HepG2 (cell line): ENCODE data around the gene ATPAF2. TPM values are rescaled to one million over a fixed set of nuclear protein-coding genes. Genes with fewer than 3 reads are reported as not detected.

ENCODE experiments used
- CHCHD3 ChIP-seq: sonication (generic); formaldehyde crosslinking; IDR thresholded peaks from 2 replicates; pipeline ENCODE4 v1.8.0; 2022; ENCODE audit warnings: mild to moderate bottlenecking, missing genetic modification reagents, moderate library complexity
- EEA1 ChIP-seq: sonication (generic); formaldehyde crosslinking; IDR thresholded peaks from 2 replicates; pipeline ENCODE4 v1.5.1; 2020; ENCODE audit warnings: mild to moderate bottlenecking, missing genetic modification reagents, borderline replicate concordance
- FOSL1 ChIP-seq: sonication (generic); formaldehyde crosslinking; IDR thresholded peaks from 2 replicates; pipeline ENCODE4 v1.9.0; 2021; ENCODE audit warnings: missing genetic modification reagents, borderline replicate concordance
- GABPB1 ChIP-seq: IDR thresholded peaks from 2 replicates; pipeline ENCODE4 v1.6.1; 2016; ENCODE audit warnings: mild to moderate bottlenecking, missing genetic modification reagents, moderate library complexity, missing compliant biosample characterization
- GFI1 ChIP-seq: sonication (generic); formaldehyde crosslinking; IDR thresholded peaks from 2 replicates; pipeline ENCODE4 v1.5.0; 2020; ENCODE audit warnings: missing genetic modification reagents, mild to moderate bottlenecking, borderline replicate concordance
- MXI1 ChIP-seq: IDR thresholded peaks from 3 replicates; pipeline ENCODE4 v1.6.1; 2012; ENCODE audit warnings: low read depth, low read length, inconsistent platforms, borderline replicate concordance
- PITX1 ChIP-seq: sonication (generic); formaldehyde crosslinking; IDR thresholded peaks from 2 replicates; pipeline ENCODE4 v1.5.1; 2020; ENCODE audit warnings: mild to moderate bottlenecking, missing genetic modification reagents
- PTBP1 ChIP-seq: fragments of 200-400 bp; formaldehyde crosslinking; IDR thresholded peaks from 2 replicates; pipeline ENCODE4 v1.6.1; 2018; ENCODE audit warnings: low read length, low read depth; ENCODE audit not compliant: poor library complexity, severe bottlenecking
- RBM22 ChIP-seq: fragments of 200-400 bp; formaldehyde crosslinking; optimal IDR thresholded peaks from 2 replicates; pipeline ENCODE3; 2017; ENCODE audit warnings: mild to moderate bottlenecking, low read length, moderate library complexity
- RFXAP ChIP-seq: sonication (generic); formaldehyde crosslinking; IDR thresholded peaks from 2 replicates; pipeline ENCODE4 v1.4.0; 2020; ENCODE audit warnings: missing genetic modification reagents, borderline replicate concordance
- SIX1 ChIP-seq: sonication (generic); formaldehyde crosslinking; IDR thresholded peaks from 2 replicates; pipeline ENCODE4 v1.4.0; 2020; ENCODE audit warnings: missing genetic modification reagents, borderline replicate concordance
- SMAD1 ChIP-seq: sonication (generic); formaldehyde crosslinking; IDR thresholded peaks from 2 replicates; pipeline ENCODE4 v1.4.0; 2020; ENCODE audit warnings: missing genetic modification reagents, low read depth, mild to moderate bottlenecking, borderline replicate concordance
- SOX6 ChIP-seq, 2 experiments: fragments of 450-650 bp in 1 of 2; sonication (generic) in 1 of 2; formaldehyde crosslinking in 1 of 2; IDR thresholded peaks; 2 replicates each; pipeline versions ENCODE4 v1.4.0 to v1.6.1; 2017 to 2020; ENCODE audit warnings: antibody characterized with exemption in 1 of 2, mild to moderate bottlenecking in 1 of 2, missing genetic modification reagents in 1 of 2
- TCF12 ChIP-seq, 2 experiments: fragments of 450-650 bp in 1 of 2; sonication (generic) in 1 of 2; formaldehyde crosslinking in 1 of 2; IDR thresholded peaks; 2 replicates each; pipeline versions ENCODE4 v1.6.1 to v1.8.0; 2017 to 2022; ENCODE audit warnings: antibody characterized with exemption in 1 of 2, mild to moderate bottlenecking in 1 of 2, missing genetic modification reagents in 1 of 2, moderate library complexity in 1 of 2
- TGIF2 ChIP-seq: IDR thresholded peaks from 2 replicates; pipeline ENCODE4 v1.6.1; 2016; ENCODE audit warnings: control low read depth, missing compliant biosample characterization
- TMF1 ChIP-seq: sonication (generic); formaldehyde crosslinking; IDR thresholded peaks from 2 replicates; pipeline ENCODE4 v1.8.1; 2022; ENCODE audit warnings: low read depth, missing genetic modification reagents
- U2AF1 ChIP-seq: fragments of 200-400 bp; formaldehyde crosslinking; optimal IDR thresholded peaks from 2 replicates; pipeline ENCODE3; 2017; ENCODE audit warnings: mild to moderate bottlenecking, low read depth, low read length
- ZNF101 ChIP-seq: sonication (generic); formaldehyde crosslinking; IDR thresholded peaks from 2 replicates; pipeline ENCODE4 v1.4.0; 2020; ENCODE audit warnings: mild to moderate bottlenecking, low read depth, missing genetic modification reagents, borderline replicate concordance
- ZNF225 ChIP-seq: sonication (generic); formaldehyde crosslinking; IDR thresholded peaks from 2 replicates; pipeline ENCODE4 v1.4.0; 2020; ENCODE audit warnings: mild to moderate bottlenecking, missing genetic modification reagents
- ZNF44 ChIP-seq: sonication (generic); formaldehyde crosslinking; IDR thresholded peaks from 2 replicates; pipeline ENCODE4 v1.5.1; 2020; ENCODE audit warnings: mild to moderate bottlenecking, missing genetic modification reagents
- ZNF484 ChIP-seq: sonication (generic); formaldehyde crosslinking; IDR thresholded peaks from 2 replicates; pipeline ENCODE4 v1.5.1; 2020; ENCODE audit warnings: mild to moderate bottlenecking, low read depth, missing genetic modification reagents, borderline replicate concordance
- ZNF552 ChIP-seq: sonication (generic); formaldehyde crosslinking; IDR thresholded peaks from 2 replicates; pipeline ENCODE4 v1.9.0; 2022; ENCODE audit warnings: missing genetic modification reagents, mild to moderate bottlenecking, borderline replicate concordance
- ZNF703 ChIP-seq: sonication (generic); formaldehyde crosslinking; IDR thresholded peaks from 2 replicates; pipeline ENCODE4 v1.5.1; 2020; ENCODE audit warnings: missing genetic modification reagents, mild to moderate bottlenecking, moderate library complexity, borderline replicate concordance
- ZNF773 ChIP-seq: sonication (generic); formaldehyde crosslinking; IDR thresholded peaks from 2 replicates; pipeline ENCODE4 v1.4.0; 2020; ENCODE audit warnings: missing genetic modification reagents, borderline replicate concordance
- ZNF879 ChIP-seq: sonication (generic); formaldehyde crosslinking; IDR thresholded peaks from 2 replicates; pipeline ENCODE4 v1.8.1; 2023; ENCODE audit warnings: missing genetic modification reagents
- polyA plus RNA-seq, 8 experiments: library from polyadenylated mRNA; depleted of rRNA in 3 of 8; stranded (reverse) in 7 of 8; unstranded in 1 of 8; fragments of >200 nt; fragmentation: Illumina TruSeq in 4 of 8; extraction: Trizol in 4 of 8; gene quantifications; 2 replicates each; pipeline versions ENCODE4 v1.2.1 to v1.2.3, GENCODE V29; 2011 to 2016; ENCODE audit warnings: low read depth in 4 of 8, missing spikeins in 1 of 8, mixed read lengths in 1 of 8; ENCODE audit not compliant: insufficient read depth in 1 of 8
- total RNA-seq, 5 experiments: library from RNA; depleted of rRNA; stranded (reverse); fragments of >200 nt; fragmentation: Illumina TruSeq; extraction: Trizol; gene quantifications; 2 replicates each; pipeline ENCODE4 v1.2.3, GENCODE V29; 2016; ENCODE audit warnings: low read depth in 1 of 5
- TF ChIP-seq, protein P1 (sequence below): sonication (generic); formaldehyde crosslinking; IDR thresholded peaks from 2 replicates; pipeline ENCODE4 v1.5.0; 2020; ENCODE audit warnings: missing genetic modification reagents

Gene ATPAF2
- total and polyA plus RNA-seq, 2 of the 13 experiments (the other 11 are each of a cell fraction or from before 2014, with no cell fraction given) = 15.0 to 16.5 TPM

DNA sequence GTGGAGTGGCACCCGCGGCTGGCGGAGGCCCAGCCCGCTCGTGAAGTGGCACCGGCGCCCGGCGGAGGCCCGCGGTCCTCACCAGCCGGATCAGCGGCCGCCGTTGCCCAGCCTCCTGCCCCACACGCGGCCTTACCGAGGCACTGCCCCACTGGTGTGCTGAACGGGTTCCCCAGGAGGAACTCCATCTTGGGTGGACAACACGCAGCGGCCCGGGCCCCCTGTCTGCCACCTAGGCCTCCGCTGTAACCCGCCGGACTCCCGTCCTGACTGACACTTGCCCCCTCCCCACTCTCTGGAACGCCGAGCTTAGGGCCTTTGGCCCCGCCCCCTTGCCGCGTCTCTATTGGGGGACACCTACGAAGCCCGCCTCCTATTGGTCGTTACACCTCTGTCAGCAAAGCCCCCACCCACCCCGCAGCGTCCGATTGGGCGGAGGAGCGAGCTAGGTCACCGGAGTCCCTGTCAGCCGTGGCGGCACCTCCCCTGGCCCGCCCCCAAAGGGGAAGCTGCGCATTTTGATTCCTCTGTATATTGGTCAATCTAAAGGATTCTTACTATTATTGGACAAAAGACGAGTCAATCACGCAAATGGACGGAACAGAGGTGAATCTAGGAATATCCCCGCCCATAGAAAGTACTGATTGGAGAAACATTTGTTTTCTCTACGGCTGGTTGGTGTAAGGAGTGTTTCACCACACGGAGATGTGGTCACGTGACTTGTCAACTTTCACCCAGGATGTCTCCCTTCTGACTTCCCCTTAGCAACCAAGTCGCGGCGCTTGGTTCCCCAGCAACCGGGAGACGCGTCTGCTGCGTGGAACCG is 66.6 kb downstream of the ATPAF2 start, which contains the start of the genes DRC3 and TOM1L2 (continued):
- no peak for TF ChIP-seq ZNF44
- TF ChIP-seq TCF12 (IDR thresholded peaks at IDR 0.05) = no peak
- TF ChIP-seq TCF12 (CRISPR knock-in tag; IDR thresholded peaks at IDR 0.05) = no peak
- no peak for TF ChIP-seq U2AF1
- no peak for TF ChIP-seq CHCHD3
- TF ChIP-seq TMF1 (CRISPR knock-in tag) = no peak
- no peak for TF ChIP-seq SIX1 (CRISPR knock-in tag)
- 0 out of 2 replicates have a peak, but pooled peaks have one; percentile 6 for TF ChIP-seq ZNF703 (CRISPR knock-in tag)
- TF ChIP-seq ZNF225 (CRISPR knock-in tag) = no peak
- peak; percentile 90 for TF ChIP-seq RBM22
- TF ChIP-seq GFI1 (CRISPR knock-in tag) = no peak
- peak; percentile 51; the same call in 1 of the 2 replicates for TF ChIP-seq PITX1
- TF ChIP-seq ZNF879 = no peak
- no peak for TF ChIP-seq FOSL1 (CRISPR knock-in tag)
- peak; percentile 95; the same call in 2 of the 3 replicates for TF ChIP-seq MXI1
- TF ChIP-seq PTBP1 = no peak
- peak; percentile 67; the same call in 1 of the 2 replicates for TF ChIP-seq TGIF2 (CRISPR knock-in tag)
- TF ChIP-seq RFXAP (CRISPR knock-in tag) = peak; percentile 60; the same call in 1 of the 2 replicates
- 0 out of 2 replicates have a peak, but pooled peaks have one; percentile 32 for TF ChIP-seq EEA1 (CRISPR knock-in tag)
- no peak for TF ChIP-seq ZNF484 (CRISPR knock-in tag)
- TF ChIP-seq ZNF552 (CRISPR knock-in tag) = no peak
- no peak for TF ChIP-seq SOX6 (IDR thresholded peaks at IDR 0.05)
- TF ChIP-seq SOX6 (CRISPR knock-in tag; IDR thresholded peaks at IDR 0.05) = peak; percentile 41
- TF ChIP-seq ZNF101 (CRISPR knock-in tag) = no peak
- TF ChIP-seq ZNF773 = no peak
- TF ChIP-seq, protein P1, sequence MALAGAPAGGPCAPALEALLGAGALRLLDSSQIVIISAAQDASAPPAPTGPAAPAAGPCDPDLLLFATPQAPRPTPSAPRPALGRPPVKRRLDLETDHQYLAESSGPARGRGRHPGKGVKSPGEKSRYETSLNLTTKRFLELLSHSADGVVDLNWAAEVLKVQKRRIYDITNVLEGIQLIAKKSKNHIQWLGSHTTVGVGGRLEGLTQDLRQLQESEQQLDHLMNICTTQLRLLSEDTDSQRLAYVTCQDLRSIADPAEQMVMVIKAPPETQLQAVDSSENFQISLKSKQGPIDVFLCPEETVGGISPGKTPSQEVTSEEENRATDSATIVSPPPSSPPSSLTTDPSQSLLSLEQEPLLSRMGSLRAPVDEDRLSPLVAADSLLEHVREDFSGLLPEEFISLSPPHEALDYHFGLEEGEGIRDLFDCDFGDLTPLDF (CRISPR knock-in tag) = no peak
- TF ChIP-seq GABPB1 = peak; percentile 88
- TF ChIP-seq SMAD1 (CRISPR knock-in tag) = no peak
